Astrocyte (in vitro differentiated cells and primary cell): Measurements from ENCODE around the gene RNFT2. TPM values are rescaled to one million over a fixed set of nuclear protein-coding genes. Genes with fewer than 3 reads are reported as not detected.

Experiments used
- DNase-seq: peaks from one replicate; pipeline ENCODE4 v3.0.0-alpha.2; 2010; ENCODE audit warnings: low read depth
- FAIRE-seq: peaks from 2 replicates; lab custom pipeline; 2011; peaks lifted over from hg19 to GRCh38; lab: Jason Lieb, UNC
- H2AFZ ChIP-seq: 2 replicates; pipeline ENCODE4 v1.6.0; 2012; ENCODE audit warnings: low read depth, low read length, inconsistent platforms
- H3K27ac ChIP-seq: 2 replicates; pipeline ENCODE4 v1.5.1; 2011; ENCODE audit warnings: low read depth, low read length, inconsistent platforms
- H3K27me3 ChIP-seq: 2 replicates; pipeline ENCODE4 v1.6.0; 2011; ENCODE audit warnings: low read length, inconsistent platforms; ENCODE audit not compliant: insufficient read depth
- H3K36me3 ChIP-seq: 2 replicates; pipeline ENCODE4 v1.5.1; 2011; ENCODE audit warnings: low read length, inconsistent platforms; ENCODE audit not compliant: insufficient read depth
- H3K4me1 ChIP-seq: 2 replicates; pipeline ENCODE4 v1.5.1; 2011; ENCODE audit warnings: low read length, inconsistent platforms; ENCODE audit not compliant: insufficient read depth
- H3K4me2 ChIP-seq: 2 replicates; pipeline ENCODE4 v1.6.0; 2012; ENCODE audit warnings: low read length, inconsistent platforms
- H3K4me3 ChIP-seq: 2 replicates; pipeline ENCODE4 v1.5.1; 2011; ENCODE audit warnings: low read depth, mild to moderate bottlenecking, low read length, inconsistent platforms; ENCODE audit not compliant: insufficient read depth
- H3K79me2 ChIP-seq: 2 replicates; pipeline ENCODE4 v1.6.0; 2012; ENCODE audit warnings: mild to moderate bottlenecking, low read length, inconsistent platforms; ENCODE audit not compliant: insufficient read depth
- H3K9ac ChIP-seq: 2 replicates; pipeline ENCODE4 v1.6.0; 2012; ENCODE audit warnings: mild to moderate bottlenecking, low read length, inconsistent platforms
- H3K9me3 ChIP-seq: 2 replicates; pipeline ENCODE4 v1.5.1; 2012; ENCODE audit warnings: low read depth, mild to moderate bottlenecking, low read length, inconsistent platforms; ENCODE audit not compliant: insufficient read depth
- H4K20me1 ChIP-seq: 2 replicates; pipeline ENCODE4 v1.6.0; 2012; ENCODE audit warnings: low read length, inconsistent platforms; ENCODE audit not compliant: insufficient read depth
- H3K27ac Mint-ChIP-seq: one replicate; pipeline ENCODE4 v1.8.0; 2021; ENCODE audit warnings: mild to moderate bottlenecking, mixed read lengths; ENCODE audit not compliant: unreplicated experiment
- H3K27me3 Mint-ChIP-seq: one replicate; pipeline ENCODE4 v1.8.0; 2021; ENCODE audit warnings: low read depth, mixed read lengths; ENCODE audit not compliant: unreplicated experiment
- H3K36me3 Mint-ChIP-seq: one replicate; pipeline ENCODE4 v1.8.0; 2021; ENCODE audit warnings: low read depth, mixed read lengths; ENCODE audit not compliant: unreplicated experiment
- H3K4me1 Mint-ChIP-seq: one replicate; pipeline ENCODE4 v1.8.0; 2021; ENCODE audit warnings: low read depth, mixed read lengths; ENCODE audit not compliant: unreplicated experiment
- H3K4me3 Mint-ChIP-seq: one replicate; pipeline ENCODE4 v1.8.0; 2021; ENCODE audit warnings: mild to moderate bottlenecking, moderate library complexity, mixed read lengths; ENCODE audit not compliant: unreplicated experiment
- H3K9me3 Mint-ChIP-seq: one replicate; pipeline ENCODE4 v1.8.0; 2021; ENCODE audit warnings: mild to moderate bottlenecking, mixed read lengths; ENCODE audit not compliant: unreplicated experiment
- EZH2 ChIP-seq: IDR thresholded peaks from 2 replicates; pipeline ENCODE4 v1.6.1; 2012; ENCODE audit warnings: mild to moderate bottlenecking, low read length, inconsistent platforms; ENCODE audit not compliant: insufficient read depth
- total RNA-seq: library from RNA; stranded (reverse); gene quantifications from 2 replicates; pipeline ENCODE4 v1.2.1, GENCODE V29; 2021
- TF ChIP-seq, protein P1 (sequence below): IDR thresholded peaks from 2 replicates; pipeline ENCODE4 v1.5.1; 2011; ENCODE audit warnings: low read depth, mild to moderate bottlenecking, inconsistent platforms, low read length, moderate library complexity; ENCODE audit not compliant: insufficient read depth

Gene RNFT2
- total RNA-seq, 1 donor from 2014 or later: 8.9 TPM

DNA sequence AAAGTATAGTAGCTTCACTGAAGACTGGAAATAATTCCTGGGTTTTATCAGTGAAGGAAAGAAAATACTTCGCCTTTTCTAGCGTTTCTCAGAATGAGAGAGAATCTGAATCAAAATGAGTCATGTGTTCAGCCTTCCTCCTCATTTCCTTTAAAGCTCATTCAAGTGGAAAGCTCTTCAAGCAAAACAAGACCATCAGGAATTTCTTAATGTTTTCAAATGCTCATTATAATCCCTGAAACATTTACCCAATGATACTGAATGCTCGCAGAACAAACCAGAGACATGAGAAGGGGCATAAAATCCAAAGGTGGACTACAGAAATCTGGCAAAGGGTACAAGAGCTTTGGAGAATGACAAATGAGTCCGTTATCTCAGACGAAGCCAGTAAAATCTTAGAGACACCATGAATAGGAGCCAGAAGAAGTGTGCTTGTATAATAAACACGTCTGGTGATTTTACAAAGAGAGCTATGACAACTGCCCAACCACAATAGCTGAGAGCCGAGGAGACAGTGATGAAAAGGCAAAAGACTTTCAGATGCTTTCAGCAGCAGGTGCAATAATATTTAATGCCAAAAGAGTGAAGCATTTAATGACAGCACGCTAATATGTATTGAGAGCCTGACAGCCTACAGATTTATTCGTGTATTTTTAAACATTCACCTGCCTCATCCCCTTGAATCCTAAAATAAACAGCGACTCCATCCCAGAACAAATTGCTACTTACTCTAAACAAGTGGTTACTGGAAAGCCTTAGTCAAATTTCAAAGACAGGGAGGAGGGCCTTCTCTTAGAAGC lies 19.3 kb upstream of the RNFT2 start:
- Histone ChIP-seq H3K36me3 (peaks cover 8% of the 10 kb centered on the region), H4K20me1 (peaks cover 50% of the 10 kb centered on the region), H3K79me2 (no peaks in the 10 kb centered on the region), H3K4me3 (peak overlapping the region; percentile 19), H3K27ac (peak overlapping the region; percentile 45), H3K9ac (peak overlapping the region; percentile 27), H3K9me3 (no peaks in the 10 kb centered on the region), H2AFZ (no peak overlapping the region), H3K4me1 (peaks cover 32% of the 10 kb centered on the region), H3K27me3 (no peaks in the 10 kb centered on the region), H3K4me2 (peak overlapping the region; percentile 81)
- peaks cover 14% of the 10 kb centered on the region for H3K4me1 Mint-ChIP-seq
- H3K4me3 Mint-ChIP-seq: no peak overlapping the region
- FAIRE-seq (peak; percentile 96), DNase-seq (peak; percentile 76)
- no peak overlapping the region for H3K27ac Mint-ChIP-seq
- H3K27me3 Mint-ChIP-seq: no peaks in the 10 kb centered on the region
- TF ChIP-seq, protein P1, sequence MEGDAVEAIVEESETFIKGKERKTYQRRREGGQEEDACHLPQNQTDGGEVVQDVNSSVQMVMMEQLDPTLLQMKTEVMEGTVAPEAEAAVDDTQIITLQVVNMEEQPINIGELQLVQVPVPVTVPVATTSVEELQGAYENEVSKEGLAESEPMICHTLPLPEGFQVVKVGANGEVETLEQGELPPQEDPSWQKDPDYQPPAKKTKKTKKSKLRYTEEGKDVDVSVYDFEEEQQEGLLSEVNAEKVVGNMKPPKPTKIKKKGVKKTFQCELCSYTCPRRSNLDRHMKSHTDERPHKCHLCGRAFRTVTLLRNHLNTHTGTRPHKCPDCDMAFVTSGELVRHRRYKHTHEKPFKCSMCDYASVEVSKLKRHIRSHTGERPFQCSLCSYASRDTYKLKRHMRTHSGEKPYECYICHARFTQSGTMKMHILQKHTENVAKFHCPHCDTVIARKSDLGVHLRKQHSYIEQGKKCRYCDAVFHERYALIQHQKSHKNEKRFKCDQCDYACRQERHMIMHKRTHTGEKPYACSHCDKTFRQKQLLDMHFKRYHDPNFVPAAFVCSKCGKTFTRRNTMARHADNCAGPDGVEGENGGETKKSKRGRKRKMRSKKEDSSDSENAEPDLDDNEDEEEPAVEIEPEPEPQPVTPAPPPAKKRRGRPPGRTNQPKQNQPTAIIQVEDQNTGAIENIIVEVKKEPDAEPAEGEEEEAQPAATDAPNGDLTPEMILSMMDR: no peak
- TF ChIP-seq EZH2: no peak
- H3K36me3 Mint-ChIP-seq: peaks cover 26% of the 10 kb centered on the region
- no peaks in the 10 kb centered on the region for H3K9me3 Mint-ChIP-seq

DNA sequence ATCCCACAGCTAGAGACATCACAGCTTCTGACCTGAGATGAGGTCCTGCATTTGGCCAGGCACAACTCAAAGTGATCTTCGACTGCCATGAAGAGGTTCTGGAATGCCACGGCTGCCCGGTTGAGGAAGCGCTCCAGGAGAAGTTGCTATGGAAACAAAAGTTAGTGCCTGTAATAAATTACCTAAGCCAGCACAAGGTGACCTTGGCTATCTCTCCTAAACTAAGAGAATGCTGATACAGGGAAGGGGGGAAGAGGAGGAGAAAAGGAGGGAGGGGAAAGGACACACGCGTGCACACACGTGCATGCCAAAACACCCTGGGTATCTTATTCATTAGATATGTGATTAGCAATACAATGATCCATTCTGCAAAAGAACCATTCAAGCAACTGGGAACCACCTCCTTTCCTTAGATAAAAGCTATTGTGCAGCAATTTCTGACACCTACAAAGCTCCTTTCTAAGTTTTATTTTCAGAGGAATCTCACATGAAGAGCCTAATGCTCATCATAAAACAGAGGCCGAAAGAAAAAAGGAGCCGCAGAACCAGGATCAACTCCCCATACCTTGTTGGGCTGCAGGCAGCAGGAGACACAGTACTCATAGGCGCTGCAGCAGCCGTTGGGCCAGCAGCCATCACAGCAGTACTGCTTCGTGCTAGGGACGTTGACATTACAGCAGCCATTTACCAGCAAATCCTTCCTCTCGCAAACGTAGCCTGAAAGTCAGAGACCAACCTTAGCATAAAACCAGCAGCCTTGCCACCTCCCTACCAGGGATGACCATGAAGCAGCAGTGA lies 18.2 kb upstream of the RNFT2 start:
- Histone ChIP-seq H3K9me3 (no peaks in the 10 kb centered on the region), H2AFZ (no peak overlapping the region), H4K20me1 (peaks cover 50% of the 10 kb centered on the region), H3K36me3 (peaks cover 8% of the 10 kb centered on the region), H3K27ac (no peak overlapping the region), H3K4me1 (peaks cover 32% of the 10 kb centered on the region), H3K9ac (no peak overlapping the region), H3K4me2 (no peak overlapping the region), H3K27me3 (no peaks in the 10 kb centered on the region), H3K79me2 (peaks cover 7% of the 10 kb centered on the region), H3K4me3 (no peak overlapping the region)
- Mint-ChIP-seq H3K36me3 (peaks cover 24% of the 10 kb centered on the region), H3K27ac (no peak overlapping the region), H3K9me3 (no peaks in the 10 kb centered on the region), H3K4me3 (no peak overlapping the region), H3K27me3 (no peaks in the 10 kb centered on the region), H3K4me1 (peaks cover 14% of the 10 kb centered on the region)
- FAIRE-seq (no peak), DNase-seq (no peak)
- no peak for TF ChIP-seq EZH2
- TF ChIP-seq, protein P1: no peak
